22Rv1 (cell line): ENCODE results near the gene SHFL.

Experiments
- ZFX ChIP-seq: fragments of 450-650 bp; IDR thresholded peaks from 2 replicates; pipeline ENCODE4 v1.6.1; 2017; ENCODE audit warnings: antibody characterized with exemption, borderline replicate concordance
- TF ChIP-seq, protein P1 (sequence below): fragments of 450-650 bp; IDR thresholded peaks from 2 replicates; pipeline ENCODE4 v1.5.1; 2017; ENCODE audit warnings: mild to moderate bottlenecking

DNA sequence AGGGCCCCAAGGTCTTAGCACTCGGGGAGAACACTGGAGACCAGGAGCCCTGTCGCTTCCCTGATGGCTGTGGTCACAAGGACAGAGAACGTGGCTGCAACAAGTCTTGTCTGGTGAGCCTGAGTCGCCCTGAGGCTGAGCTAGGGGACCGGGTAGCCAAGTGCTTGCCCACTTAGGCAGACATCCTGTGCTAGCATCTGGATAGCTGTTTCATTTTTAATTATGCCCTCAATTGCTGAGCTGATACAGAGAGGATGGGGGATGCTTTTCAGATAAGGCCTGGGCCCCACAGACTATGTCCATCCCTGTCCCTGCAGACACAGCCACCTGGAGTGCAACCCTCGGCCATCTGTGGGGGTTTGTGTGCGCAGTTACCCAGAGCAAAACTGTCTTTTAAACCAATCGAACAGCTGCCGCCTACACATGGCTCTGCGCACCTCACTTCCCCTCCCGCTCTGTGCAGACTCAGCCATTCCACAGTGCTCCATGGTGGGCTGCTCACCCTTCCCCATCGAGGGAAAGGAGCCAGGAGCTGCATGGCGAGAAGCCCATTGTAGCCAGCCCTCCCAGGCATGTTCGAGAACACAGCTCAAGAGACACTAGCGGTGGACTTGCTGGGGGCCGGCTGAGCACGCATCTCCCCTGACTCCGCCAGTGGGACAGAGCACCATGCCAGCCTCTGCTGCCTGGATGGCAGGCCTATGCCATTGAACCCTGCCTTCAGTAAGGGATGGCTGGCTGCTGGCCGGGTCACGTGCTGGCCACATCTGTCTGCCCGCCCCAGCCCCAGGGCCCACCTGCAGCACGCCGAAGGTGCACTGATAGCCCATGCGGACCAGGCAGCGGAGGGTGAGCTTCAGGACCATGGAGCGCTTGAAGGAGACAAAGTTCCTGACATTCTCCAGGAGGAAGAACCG lies 53.0 kb downstream of the SHFL start:
- TF ChIP-seq, protein P1, sequence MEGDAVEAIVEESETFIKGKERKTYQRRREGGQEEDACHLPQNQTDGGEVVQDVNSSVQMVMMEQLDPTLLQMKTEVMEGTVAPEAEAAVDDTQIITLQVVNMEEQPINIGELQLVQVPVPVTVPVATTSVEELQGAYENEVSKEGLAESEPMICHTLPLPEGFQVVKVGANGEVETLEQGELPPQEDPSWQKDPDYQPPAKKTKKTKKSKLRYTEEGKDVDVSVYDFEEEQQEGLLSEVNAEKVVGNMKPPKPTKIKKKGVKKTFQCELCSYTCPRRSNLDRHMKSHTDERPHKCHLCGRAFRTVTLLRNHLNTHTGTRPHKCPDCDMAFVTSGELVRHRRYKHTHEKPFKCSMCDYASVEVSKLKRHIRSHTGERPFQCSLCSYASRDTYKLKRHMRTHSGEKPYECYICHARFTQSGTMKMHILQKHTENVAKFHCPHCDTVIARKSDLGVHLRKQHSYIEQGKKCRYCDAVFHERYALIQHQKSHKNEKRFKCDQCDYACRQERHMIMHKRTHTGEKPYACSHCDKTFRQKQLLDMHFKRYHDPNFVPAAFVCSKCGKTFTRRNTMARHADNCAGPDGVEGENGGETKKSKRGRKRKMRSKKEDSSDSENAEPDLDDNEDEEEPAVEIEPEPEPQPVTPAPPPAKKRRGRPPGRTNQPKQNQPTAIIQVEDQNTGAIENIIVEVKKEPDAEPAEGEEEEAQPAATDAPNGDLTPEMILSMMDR: no peak
- TF ChIP-seq ZFX: no peak
